Parathyroid adenoma (tissue), 2 donors: ENCODE data around the gene RAMP1.

Experiments used
- H2AFZ ChIP-seq: fragments of 300-600 bp; sonication (generic); one replicate; pipeline ENCODE4 v1.7.0; 2017; ENCODE audit warnings: antibody characterized with exemption, mild to moderate bottlenecking
- H3K27ac ChIP-seq: fragments of 300-600 bp; sonication (generic); one replicate; pipeline ENCODE4 v1.7.0; 2017
- H3K27me3 ChIP-seq: fragments of 300-600 bp; sonication (generic); one replicate; pipeline ENCODE4 v1.7.0; 2017; ENCODE audit warnings: low read length; ENCODE audit not compliant: control insufficient read depth, insufficient read depth
- H3K36me3 ChIP-seq: fragments of 300-600 bp; sonication (generic); one replicate; pipeline ENCODE4 v1.7.0; 2017; ENCODE audit warnings: low read length; ENCODE audit not compliant: control insufficient read depth, insufficient read depth
- H3K4me1 ChIP-seq: fragments of 300-600 bp; sonication (generic); one replicate; pipeline ENCODE4 v1.7.0; 2017; ENCODE audit warnings: control low read depth
- H3K4me2 ChIP-seq: fragments of 300-600 bp; sonication (generic); one replicate; pipeline ENCODE4 v1.7.0; 2017; ENCODE audit warnings: low read length
- H3K4me3 ChIP-seq: fragments of 300-600 bp; sonication (generic); one replicate; pipeline ENCODE4 v1.7.0; 2017; ENCODE audit warnings: low read depth, low read length
- H3K79me2 ChIP-seq: fragments of 300-600 bp; sonication (generic); one replicate; pipeline ENCODE4 v1.7.0; 2017; ENCODE audit warnings: control low read depth
- H3K9ac ChIP-seq: fragments of 300-600 bp; sonication (generic); one replicate; pipeline ENCODE4 v1.7.0; 2017; ENCODE audit warnings: mild to moderate bottlenecking
- H3K9me3 ChIP-seq: fragments of 300-600 bp; sonication (generic); one replicate; pipeline ENCODE4 v1.7.0; 2017; ENCODE audit warnings: low read length; ENCODE audit not compliant: control insufficient read depth
- CTCF ChIP-seq: fragments of 300-600 bp; sonication (generic); IDR thresholded peaks from one replicate; pipeline ENCODE4 v1.7.0; 2017; ENCODE audit warnings: antibody characterized with exemption, mild to moderate bottlenecking
- donor health status: primary hyperparathyroidism.

Gene RAMP1

GRCh38 chr2:237882510-237883481 is 23.4 kb downstream of the RAMP1 start:
- no peak overlapping the region for H2AFZ ChIP-seq

GRCh38 chr2:237883951-237884446 is 24.6 kb downstream of the RAMP1 start:
- no peak overlapping the region for H3K9ac ChIP-seq
- no peak for TF ChIP-seq CTCF
- H3K4me2 ChIP-seq = no peak overlapping the region
- H3K4me1 ChIP-seq = no peaks in the 10 kb centered on the region
- no peak overlapping the region for H3K4me3 ChIP-seq
- no peaks in the 10 kb centered on the region for H3K36me3 ChIP-seq
- no peaks in the 10 kb centered on the region for H3K9me3 ChIP-seq
- no peaks in the 10 kb centered on the region for H3K27me3 ChIP-seq
- H3K79me2 ChIP-seq = no peaks in the 10 kb centered on the region
- H3K27ac ChIP-seq = no peak overlapping the region
- H2AFZ ChIP-seq = no peak overlapping the region

More at GRCh38 chr2:237882510-237883481, 23.4 kb downstream of the RAMP1 start:
- Histone ChIP-seq H3K27me3 (no peaks in the 10 kb centered on the region), H3K79me2 (no peaks in the 10 kb centered on the region), H3K4me1 (no peaks in the 10 kb centered on the region), H3K9me3 (no peaks in the 10 kb centered on the region), H3K4me2 (no peak overlapping the region), H3K27ac (no peak overlapping the region), H3K4me3 (no peak overlapping the region), H3K36me3 (no peaks in the 10 kb centered on the region), H3K9ac (no peak overlapping the region)
- no peak for TF ChIP-seq CTCF

GRCh38 chr2:237884681-237885080 is 25.3 kb downstream of the RAMP1 start:
- Histone ChIP-seq H3K27me3 (no peaks in the 10 kb centered on the region), H3K27ac (no peak overlapping the region), H3K4me3 (no peak overlapping the region), H3K36me3 (no peaks in the 10 kb centered on the region), H2AFZ (no peak overlapping the region), H3K79me2 (no peaks in the 10 kb centered on the region), H3K4me1 (no peaks in the 10 kb centered on the region), H3K9ac (no peak overlapping the region), H3K9me3 (no peaks in the 10 kb centered on the region), H3K4me2 (no peak overlapping the region)
- TF ChIP-seq CTCF = no peak

GRCh38 chr2:237885111-237885930 is 25.9 kb downstream of the RAMP1 start:
- H3K4me3 ChIP-seq = no peak overlapping the region
- no peak for TF ChIP-seq CTCF
- H2AFZ ChIP-seq = no peak overlapping the region
- no peaks in the 10 kb centered on the region for H3K36me3 ChIP-seq
- no peaks in the 10 kb centered on the region for H3K79me2 ChIP-seq
- H3K9me3 ChIP-seq = no peaks in the 10 kb centered on the region
- H3K27me3 ChIP-seq = no peaks in the 10 kb centered on the region
- no peak overlapping the region for H3K27ac ChIP-seq
- H3K4me2 ChIP-seq = no peak overlapping the region
- no peaks in the 10 kb centered on the region for H3K4me1 ChIP-seq
- no peak overlapping the region for H3K9ac ChIP-seq
